SK-N-SH (cell line): Measurements from ENCODE around the gene URM1. TPM values are rescaled to one million over a fixed set of nuclear protein-coding genes. Genes with fewer than 3 reads are reported as not detected.
"Not testable (repeated sequence)": the region's sequence is repeated elsewhere in the genome, so short reads cannot be mapped to it uniquely, and the experiment has no call there.

Experiments
- CTCF ChIA-PET: fragments of 300-600, 350-600 bp; formaldehyde crosslinking; extraction: SDS; loops from one replicate; lab custom pipeline; 2021; lab: Yijun Ruan, JAX
- POLR2A ChIA-PET: fragments of 350-600 bp; sonication (Branson Sonifier 250); formaldehyde crosslinking; extraction: SDS; loops from one replicate; lab custom pipeline; 2020; ENCODE audit warnings: antibody characterized with exemption, inconsistent platforms; lab: Yijun Ruan, JAX
- DNase-seq: peaks from one replicate; pipeline ENCODE4 v3.0.0; 2012
- H2AFZ ChIP-seq: fragments of 200-600 bp; sonication (generic); 2 replicates; pipeline ENCODE4 v1.8.1; 2016; ENCODE audit warnings: antibody characterized with exemption, mild to moderate bottlenecking, low read depth
- H3F3A ChIP-seq: fragments of 200-600 bp; sonication (generic); replicated peaks from 2 replicates; pipeline ENCODE3; 2016; ENCODE audit warnings: antibody characterized with exemption, mild to moderate bottlenecking; ENCODE audit not compliant: insufficient read depth
- H3K27ac ChIP-seq, 2 experiments: fragments of 200-500 bp in 1 of 2; fragments of 200-600 bp in 1 of 2; sonication (Bioruptor generic) in 1 of 2; sonication (generic), shearing (Covaris generic) in 1 of 2; 2 replicates each; pipeline versions ENCODE4 v1.5.1 to v1.6.1; 2014 to 2016; ENCODE audit warnings: low read depth in 2 of 2, inconsistent platforms in 1 of 2, low read length in 1 of 2, mild to moderate bottlenecking in 1 of 2, mixed read lengths in 1 of 2
- H3K27me3 ChIP-seq: fragments of 200-600 bp; sonication (generic), shearing (Covaris generic); 2 replicates; pipeline ENCODE4 v1.6.1; 2016; ENCODE audit warnings: mixed run types; ENCODE audit not compliant: insufficient read depth
- H3K36me3 ChIP-seq, 2 experiments: fragments of 200-500 bp in 1 of 2; fragments of 200-600 bp in 1 of 2; sonication (Bioruptor generic) in 1 of 2; sonication (generic) in 1 of 2; replicated peaks in 1 of 2; 2 replicates each; pipeline versions ENCODE3 to v1.5.1; 2014 to 2016; ENCODE audit warnings: low read length in 1 of 2, mild to moderate bottlenecking in 1 of 2; ENCODE audit not compliant: insufficient read depth in 2 of 2, control insufficient read depth in 1 of 2
- H3K4me1 ChIP-seq, 2 experiments: fragments of 200-500 bp in 1 of 2; fragments of 200-600 bp in 1 of 2; sonication (Bioruptor generic) in 1 of 2; sonication (generic), shearing (Covaris generic) in 1 of 2; 2 replicates each; pipeline versions ENCODE4 v1.5.1 to v1.6.1; 2014 to 2016; ENCODE audit warnings: low read depth in 1 of 2, low read length in 1 of 2, mixed run types in 1 of 2; ENCODE audit not compliant: insufficient read depth in 2 of 2, control insufficient read depth in 1 of 2
- H3K4me2 ChIP-seq: fragments of 200-600 bp; sonication (generic), shearing (Covaris generic); 2 replicates; pipeline ENCODE4 v1.6.1; 2017; ENCODE audit warnings: mixed run types
- H3K4me3 ChIP-seq, 2 experiments: fragments of 200-500 bp in 1 of 2; fragments of 200-600 bp in 1 of 2; sonication (Bioruptor generic) in 1 of 2; sonication (generic), shearing (Covaris generic) in 1 of 2; 2 replicates each; pipeline versions ENCODE4 v1.5.1 to v1.8.1; 2014 to 2016; ENCODE audit warnings: low read depth in 2 of 2, inconsistent platforms in 1 of 2, low read length in 1 of 2, mild to moderate bottlenecking in 1 of 2, mixed read lengths in 1 of 2, moderate library complexity in 1 of 2
- H3K79me2 ChIP-seq: fragments of 200-600 bp; sonication (generic); 2 replicates; pipeline ENCODE4 v1.8.1; 2017; ENCODE audit warnings: mild to moderate bottlenecking; ENCODE audit not compliant: insufficient read depth
- H3K9ac ChIP-seq: fragments of 200-600 bp; sonication (generic); 2 replicates; pipeline ENCODE4 v1.6.1; 2017; ENCODE audit warnings: mixed run types
- H3K9me2 ChIP-seq: fragments of 200-600 bp; sonication (generic); 2 replicates; pipeline ENCODE4 v1.6.1; 2017; ENCODE audit warnings: mixed run types
- H3K9me3 ChIP-seq: fragments of 200-600 bp; sonication (generic); 2 replicates; pipeline ENCODE4 v1.6.1; 2017; ENCODE audit warnings: mixed run types, mild to moderate bottlenecking, moderate library complexity
- H4K20me1 ChIP-seq: fragments of 200-600 bp; sonication (generic); 2 replicates; pipeline ENCODE4 v1.6.1; 2017; ENCODE audit warnings: mild to moderate bottlenecking, mixed run types; ENCODE audit not compliant: insufficient read depth
- CTCF ChIP-seq: fragments of 200-600 bp; sonication (generic); IDR thresholded peaks from 2 replicates; pipeline ENCODE4 v1.6.1; 2017; ENCODE audit warnings: antibody characterized with exemption, mild to moderate bottlenecking, moderate library complexity
- FOXJ3 ChIP-seq: sonication (generic); formaldehyde crosslinking; IDR thresholded peaks from 2 replicates; pipeline ENCODE4 v1.5.1; 2020; ENCODE audit warnings: mild to moderate bottlenecking, missing genetic modification reagents
- GABPA ChIP-seq: IDR thresholded peaks from 2 replicates; pipeline ENCODE4 v1.4.0; 2012; ENCODE audit warnings: low read depth, mild to moderate bottlenecking
- RAD21 ChIP-seq: IDR thresholded peaks from 2 replicates; pipeline ENCODE4 v1.6.1; 2012; ENCODE audit warnings: mild to moderate bottlenecking, low read length
- REST ChIP-seq: IDR thresholded peaks from 2 replicates; pipeline ENCODE4 v1.6.1; 2012; ENCODE audit warnings: mild to moderate bottlenecking, low read depth, low read length, moderate library complexity
- SMC3 ChIP-seq: IDR thresholded peaks from 2 replicates; pipeline ENCODE4 v1.6.1; 2012; ENCODE audit warnings: low read depth, low read length, improper control_type of control experiment
- YY1 ChIP-seq: IDR thresholded peaks from 2 replicates; pipeline ENCODE4 v1.4.0; 2012; ENCODE audit warnings: low read depth, mild to moderate bottlenecking
- WGBS: methylation state at CpG from one replicate; pipeline ENCODE4 v1.1.6; 2017; ENCODE audit warnings: low lambda C conversion rate; 5-methylcytosine and 5-hydroxymethylcytosine counted together
- polyA plus RNA-seq, 3 experiments: library from polyadenylated mRNA; depleted of rRNA; stranded (reverse); fragments of >200 nt; gene quantifications; 2 replicates each; pipeline ENCODE4 v1.2.3, GENCODE V29; 2012
- TF ChIP-seq, protein P1 (sequence below): fragments of 150-350 bp; IDR thresholded peaks from 2 replicates; pipeline ENCODE4 v1.6.1; 2016; ENCODE audit warnings: mild to moderate bottlenecking, low read depth, low read length

URM1 gene
- polyA plus RNA-seq, 1 of the 3 experiments (the other 2 are of a cell fraction): 58.9 TPM

DNA sequence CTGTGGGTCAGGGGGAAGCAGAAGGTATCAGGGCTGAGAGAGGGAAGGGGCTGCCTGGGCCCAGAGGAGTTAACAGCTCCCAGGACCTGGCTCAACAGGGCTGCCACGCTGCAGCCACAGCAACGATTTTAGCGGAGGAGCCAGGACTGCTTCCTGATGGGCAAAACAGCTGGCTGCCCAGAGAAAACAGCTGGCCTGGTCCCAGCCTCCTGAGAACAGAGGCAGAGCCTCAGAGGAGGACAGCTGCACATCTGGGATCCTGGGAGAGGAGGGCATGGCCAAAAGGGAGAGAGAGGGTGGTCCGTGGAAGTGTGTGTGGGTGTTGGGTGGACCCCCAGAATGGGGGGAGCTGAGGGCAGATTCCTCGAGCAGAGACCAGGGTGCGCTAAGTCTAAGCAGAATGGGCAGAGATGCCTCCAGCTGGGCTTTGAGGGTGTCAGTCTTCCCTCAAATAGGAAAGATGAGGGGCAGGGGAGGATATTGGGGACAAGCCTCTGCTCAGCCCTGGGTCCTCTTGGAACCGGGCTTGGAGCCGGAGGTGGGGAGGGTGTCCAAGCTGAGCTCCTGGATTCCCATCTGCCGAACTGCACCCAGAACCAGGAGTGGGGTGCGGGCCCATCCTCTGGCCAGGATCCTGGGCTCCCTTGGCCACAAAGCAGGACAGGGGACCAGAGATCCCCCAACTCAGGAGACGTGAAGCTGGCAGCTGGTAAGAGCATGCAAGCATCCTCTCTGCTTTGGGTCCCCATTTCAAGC is 40.4 kb downstream of the URM1 start (continued):
- no peak for TF ChIP-seq SMC3
- TF ChIP-seq, all 33 proteins: peak for 0

- 9% methylated on average over 5 of the region's 13 CpGs for WGBS
- no peaks in the 10 kb centered on the region for H3K9me3 ChIP-seq
- H3K36me3 ChIP-seq: no peaks in the 10 kb centered on the region
- no peaks in the 10 kb centered on the region for H3F3A ChIP-seq
- H4K20me1 ChIP-seq: no peaks in the 10 kb centered on the region
- peak; percentile 88 for TF ChIP-seq RAD21
- no peak for TF ChIP-seq FOXJ3
- TF ChIP-seq, protein P1, sequence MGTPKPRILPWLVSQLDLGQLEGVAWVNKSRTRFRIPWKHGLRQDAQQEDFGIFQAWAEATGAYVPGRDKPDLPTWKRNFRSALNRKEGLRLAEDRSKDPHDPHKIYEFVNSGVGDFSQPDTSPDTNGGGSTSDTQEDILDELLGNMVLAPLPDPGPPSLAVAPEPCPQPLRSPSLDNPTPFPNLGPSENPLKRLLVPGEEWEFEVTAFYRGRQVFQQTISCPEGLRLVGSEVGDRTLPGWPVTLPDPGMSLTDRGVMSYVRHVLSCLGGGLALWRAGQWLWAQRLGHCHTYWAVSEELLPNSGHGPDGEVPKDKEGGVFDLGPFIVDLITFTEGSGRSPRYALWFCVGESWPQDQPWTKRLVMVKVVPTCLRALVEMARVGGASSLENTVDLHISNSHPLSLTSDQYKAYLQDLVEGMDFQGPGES: no peak
- no peak for TF ChIP-seq YY1
- TF ChIP-seq GABPA: no peak
- TF ChIP-seq SMC3: peak; percentile 78
- peak; percentile 69 for TF ChIP-seq CTCF
- TF ChIP-seq REST: no peak
- H2AFZ ChIP-seq: no peak overlapping the region
- H3K4me3 ChIP-seq: peak overlapping the region in 1 of 2 experiments; percentile 50; a peak in 1 of 4 replicates
- peaks cover 0 to 2% of the 10 kb centered on the region in 2 experiments; a peak in 1 of 4 replicates for H3K4me1 ChIP-seq
- H3K27ac ChIP-seq: no peak overlapping the region
- H3K27me3 ChIP-seq: no peaks in the 10 kb centered on the region; the same call in 1 of the 2 replicates
- H3K9me2 ChIP-seq: no peaks in the 10 kb centered on the region
- H3K9ac ChIP-seq: no peak overlapping the region
- CTCF ChIA-PET: interaction anchor here (0.6 to 9.3 kb wide), 38 partner anchors 8 to 221 kb away, joined by 3 to 113 read pairs (median 4); partner anchors contain the start of genes CERCAM and URM1
- no peak overlapping the region for H3K4me2 ChIP-seq
- H3K79me2 ChIP-seq: no peaks in the 10 kb centered on the region
- POLR2A ChIA-PET: interaction anchor here (1.5 to 1.8 kb wide), 2 partner anchors 8 to 41 kb away, joined by 3 to 6 read pairs; partner anchors contain the start of genes CERCAM and URM1
- peak; percentile 87 for DNase-seq
Observed at GRCh38 chr9:128412120-128412790, 41.1 kb downstream of the URM1 start.

GRCh38 chr9:128413728-128414127 is 42.6 kb downstream of the URM1 start:
- WGBS: 87% methylated on average over 13 of the region's 13 CpGs
- H3K4me1 ChIP-seq, H3K9me3 ChIP-seq, H3K36me3 ChIP-seq, H3K9me2 ChIP-seq, H3K27ac ChIP-seq, H3K9ac ChIP-seq, H3K79me2 ChIP-seq, H4K20me1 ChIP-seq, DNase-seq, H2AFZ ChIP-seq, H3K4me2 ChIP-seq, H3F3A ChIP-seq, H3K4me3 ChIP-seq, H3K27me3 ChIP-seq, POLR2A ChIA-PET: not testable (repeated sequence)
- CTCF ChIA-PET: interaction anchor here (3.0 to 9.3 kb wide), 2 partner anchors 7 to 52 kb away, joined by 14 to 113 read pairs; partner anchors contain the start of gene CERCAM
